Neural cell (in vitro differentiated cells): ENCODE results near the gene CCT5.

ENCODE experiments used
- EP300 ChIP-seq: fragments of 450-650 bp; conservative IDR thresholded peaks from 2 replicates; pipeline ENCODE4 v1.6.1; 2014; ENCODE audit warnings: antibody characterized with exemption, mild to moderate bottlenecking, moderate library complexity; ENCODE audit not compliant: poor library complexity, severe bottlenecking
- RAD21 ChIP-seq: fragments of 450-650 bp; conservative IDR thresholded peaks from 2 replicates; pipeline ENCODE4 v1.6.1; 2014; ENCODE audit warnings: antibody characterized with exemption, mild to moderate bottlenecking, moderate library complexity
- TF ChIP-seq, protein P1 (sequence below): fragments of 450-650 bp; IDR thresholded peaks from 2 replicates; pipeline ENCODE4 v1.5.1; 2014; ENCODE audit warnings: antibody characterized with exemption, mild to moderate bottlenecking, moderate library complexity; ENCODE audit not compliant: poor library complexity, severe bottlenecking
- TF ChIP-seq, protein P2 (sequence below): IDR thresholded peaks from 2 replicates; pipeline ENCODE4 v1.6.1; 2012; ENCODE audit warnings: borderline replicate concordance

DNA sequence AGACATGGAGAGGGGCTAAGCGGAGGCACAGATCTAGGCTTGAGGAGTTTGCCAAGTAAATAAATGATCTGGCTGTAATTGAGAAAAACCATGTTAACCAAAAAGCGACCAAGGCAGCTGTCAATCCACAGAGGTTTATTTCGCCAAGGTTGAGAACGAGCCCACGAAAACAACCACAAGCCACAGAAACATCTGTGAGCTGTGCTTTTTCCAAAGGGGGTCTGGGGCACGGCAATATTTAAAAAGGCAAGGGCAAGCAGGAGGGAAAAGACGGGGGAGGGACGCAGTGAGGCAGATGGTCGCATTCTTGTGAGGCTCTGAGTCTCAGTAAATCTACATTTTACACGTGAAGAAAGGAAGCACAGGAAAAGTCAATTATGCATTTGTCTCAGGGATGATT is 25.4 kb downstream of the CCT5 start:
- TF ChIP-seq EP300 (no peak), RAD21 (no peak)
- TF ChIP-seq, protein P1, sequence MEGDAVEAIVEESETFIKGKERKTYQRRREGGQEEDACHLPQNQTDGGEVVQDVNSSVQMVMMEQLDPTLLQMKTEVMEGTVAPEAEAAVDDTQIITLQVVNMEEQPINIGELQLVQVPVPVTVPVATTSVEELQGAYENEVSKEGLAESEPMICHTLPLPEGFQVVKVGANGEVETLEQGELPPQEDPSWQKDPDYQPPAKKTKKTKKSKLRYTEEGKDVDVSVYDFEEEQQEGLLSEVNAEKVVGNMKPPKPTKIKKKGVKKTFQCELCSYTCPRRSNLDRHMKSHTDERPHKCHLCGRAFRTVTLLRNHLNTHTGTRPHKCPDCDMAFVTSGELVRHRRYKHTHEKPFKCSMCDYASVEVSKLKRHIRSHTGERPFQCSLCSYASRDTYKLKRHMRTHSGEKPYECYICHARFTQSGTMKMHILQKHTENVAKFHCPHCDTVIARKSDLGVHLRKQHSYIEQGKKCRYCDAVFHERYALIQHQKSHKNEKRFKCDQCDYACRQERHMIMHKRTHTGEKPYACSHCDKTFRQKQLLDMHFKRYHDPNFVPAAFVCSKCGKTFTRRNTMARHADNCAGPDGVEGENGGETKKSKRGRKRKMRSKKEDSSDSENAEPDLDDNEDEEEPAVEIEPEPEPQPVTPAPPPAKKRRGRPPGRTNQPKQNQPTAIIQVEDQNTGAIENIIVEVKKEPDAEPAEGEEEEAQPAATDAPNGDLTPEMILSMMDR = no peak
- TF ChIP-seq, protein P2, sequence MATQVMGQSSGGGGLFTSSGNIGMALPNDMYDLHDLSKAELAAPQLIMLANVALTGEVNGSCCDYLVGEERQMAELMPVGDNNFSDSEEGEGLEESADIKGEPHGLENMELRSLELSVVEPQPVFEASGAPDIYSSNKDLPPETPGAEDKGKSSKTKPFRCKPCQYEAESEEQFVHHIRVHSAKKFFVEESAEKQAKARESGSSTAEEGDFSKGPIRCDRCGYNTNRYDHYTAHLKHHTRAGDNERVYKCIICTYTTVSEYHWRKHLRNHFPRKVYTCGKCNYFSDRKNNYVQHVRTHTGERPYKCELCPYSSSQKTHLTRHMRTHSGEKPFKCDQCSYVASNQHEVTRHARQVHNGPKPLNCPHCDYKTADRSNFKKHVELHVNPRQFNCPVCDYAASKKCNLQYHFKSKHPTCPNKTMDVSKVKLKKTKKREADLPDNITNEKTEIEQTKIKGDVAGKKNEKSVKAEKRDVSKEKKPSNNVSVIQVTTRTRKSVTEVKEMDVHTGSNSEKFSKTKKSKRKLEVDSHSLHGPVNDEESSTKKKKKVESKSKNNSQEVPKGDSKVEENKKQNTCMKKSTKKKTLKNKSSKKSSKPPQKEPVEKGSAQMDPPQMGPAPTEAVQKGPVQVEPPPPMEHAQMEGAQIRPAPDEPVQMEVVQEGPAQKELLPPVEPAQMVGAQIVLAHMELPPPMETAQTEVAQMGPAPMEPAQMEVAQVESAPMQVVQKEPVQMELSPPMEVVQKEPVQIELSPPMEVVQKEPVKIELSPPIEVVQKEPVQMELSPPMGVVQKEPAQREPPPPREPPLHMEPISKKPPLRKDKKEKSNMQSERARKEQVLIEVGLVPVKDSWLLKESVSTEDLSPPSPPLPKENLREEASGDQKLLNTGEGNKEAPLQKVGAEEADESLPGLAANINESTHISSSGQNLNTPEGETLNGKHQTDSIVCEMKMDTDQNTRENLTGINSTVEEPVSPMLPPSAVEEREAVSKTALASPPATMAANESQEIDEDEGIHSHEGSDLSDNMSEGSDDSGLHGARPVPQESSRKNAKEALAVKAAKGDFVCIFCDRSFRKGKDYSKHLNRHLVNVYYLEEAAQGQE = no peak
